GM03348 (cell line): Measurements from ENCODE around the gene TTC34.
A peak's percentile ranks its signal among the peaks of the same experiment; 100 is the strongest.

Experiments used
- DNase-seq: peaks from one replicate; pipeline ENCODE4 v3.0.0; 2012; ENCODE audit warnings: low spot score

Gene TTC34

DNA sequence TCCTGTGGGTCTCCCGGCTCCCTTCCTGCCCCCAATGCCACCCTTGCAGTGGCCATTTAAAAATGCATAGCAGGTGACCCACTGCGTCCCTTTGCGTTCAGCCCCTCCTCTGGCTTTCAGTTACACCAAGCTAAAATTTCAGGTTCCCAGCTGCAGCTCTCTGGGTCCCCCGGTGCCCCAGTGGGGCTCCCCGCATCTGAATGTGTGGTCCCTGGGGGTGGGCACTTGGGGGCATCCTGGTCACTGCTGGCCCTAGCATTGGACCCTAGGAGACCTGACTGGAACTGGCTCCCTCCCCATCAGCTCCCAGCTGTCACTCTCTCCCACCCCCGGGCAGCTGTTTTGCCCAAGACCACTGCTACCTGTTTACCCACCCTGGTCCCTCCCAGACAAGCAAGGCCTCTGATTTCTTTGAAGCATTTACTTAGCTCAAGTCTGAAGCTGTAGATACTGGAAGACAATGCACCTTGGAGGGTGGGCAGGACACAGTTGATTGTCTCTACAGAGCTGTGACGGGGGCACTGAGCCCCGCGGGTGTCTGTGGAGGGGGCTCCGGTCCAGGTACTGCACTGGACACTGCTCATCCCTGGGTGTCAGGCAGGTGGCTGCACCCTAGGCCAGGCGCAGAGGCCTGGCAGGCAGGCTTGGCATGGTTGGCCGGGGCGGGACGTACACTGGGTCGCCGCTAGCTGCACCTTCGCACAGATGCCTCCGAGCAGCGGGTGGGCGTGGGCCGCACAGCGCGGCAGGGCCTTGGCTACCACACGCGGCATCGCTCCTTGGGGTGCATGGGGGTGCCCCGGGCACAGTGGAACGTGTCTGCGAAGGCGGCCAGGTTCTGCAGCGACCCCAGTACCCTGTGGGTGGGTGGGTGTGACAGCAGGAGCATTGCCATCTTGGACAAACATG, 211.0 kb downstream of the TTC34 start:
- no peak for DNase-seq

DNA sequence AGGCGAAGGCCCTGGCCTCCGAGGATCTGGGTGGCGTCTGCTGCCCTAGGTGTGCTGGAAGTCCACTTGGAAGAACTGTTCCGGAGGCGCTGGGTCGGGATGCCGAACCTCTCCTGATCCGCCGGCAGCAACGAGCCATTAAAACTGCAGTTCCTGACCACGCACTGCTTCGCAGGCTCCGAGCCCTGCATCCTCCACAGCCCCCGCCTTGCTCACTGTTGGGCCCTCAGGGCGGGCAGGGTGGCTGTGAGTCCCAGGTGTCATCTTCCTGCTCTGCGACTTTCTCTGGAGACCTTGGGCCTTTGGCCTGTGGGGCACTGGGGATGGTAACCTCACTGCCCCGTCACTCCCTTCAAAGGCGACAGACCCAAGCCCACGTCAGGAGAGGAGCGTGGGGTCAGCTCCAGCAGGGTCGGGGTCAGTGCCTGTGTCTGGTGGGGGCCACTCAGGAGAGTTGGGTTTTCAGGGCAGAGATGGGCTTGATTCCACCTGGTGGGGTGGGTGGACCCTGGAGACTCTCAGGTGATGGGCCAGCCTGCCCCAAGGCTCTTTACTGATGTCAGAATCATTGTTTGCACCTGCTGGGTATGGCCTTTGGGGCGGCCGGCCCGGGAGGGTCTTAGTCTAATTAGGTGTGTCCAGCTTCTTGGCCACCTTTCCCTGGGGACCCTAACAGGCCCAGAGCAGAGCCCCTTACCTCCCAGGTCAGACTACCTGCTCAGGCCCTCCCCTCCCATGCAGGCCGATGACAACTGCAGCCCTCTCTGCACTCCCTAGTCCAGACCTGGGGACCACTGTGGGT, 211.9 kb downstream of the TTC34 start:
- DNase-seq: no peak

DNA sequence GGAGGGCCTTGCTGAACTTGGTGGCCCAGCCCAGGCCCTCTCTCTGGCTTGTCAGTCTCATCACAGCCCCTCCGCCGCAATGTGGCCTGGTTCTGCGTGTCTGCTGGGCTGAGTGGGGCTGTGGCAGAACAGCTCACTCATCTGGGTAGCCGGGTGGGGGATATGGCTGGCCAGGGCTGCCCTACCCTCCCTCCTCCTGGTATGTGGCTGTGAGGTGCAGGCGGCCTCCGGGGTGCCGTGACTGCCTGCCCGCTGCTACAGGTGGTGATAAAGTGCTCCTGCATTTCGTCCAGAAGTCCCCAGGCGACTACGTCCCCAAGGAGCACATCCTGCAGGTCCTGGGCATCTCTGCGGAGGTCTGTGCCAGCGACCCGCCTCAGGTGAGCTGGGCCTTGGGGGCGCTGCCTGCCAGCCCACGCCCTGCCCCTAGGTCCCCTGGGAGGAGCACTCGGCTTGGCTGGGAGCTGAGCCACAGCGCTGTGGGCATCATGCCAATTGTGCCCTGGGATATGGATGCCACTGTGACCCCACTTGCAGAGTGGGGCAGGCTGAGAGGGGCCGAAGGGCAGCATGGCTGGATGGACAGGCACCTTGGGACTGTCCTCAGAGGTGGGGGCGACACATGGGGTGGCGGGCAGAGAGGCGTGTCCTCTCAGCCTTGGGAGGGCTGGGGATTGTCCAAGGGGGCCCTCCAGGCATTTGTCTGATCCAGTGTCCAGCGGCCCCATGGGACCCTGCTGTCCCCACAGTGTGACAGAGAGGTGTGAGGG, 212.6 kb downstream of the TTC34 start:
- no peak for DNase-seq

DNA sequence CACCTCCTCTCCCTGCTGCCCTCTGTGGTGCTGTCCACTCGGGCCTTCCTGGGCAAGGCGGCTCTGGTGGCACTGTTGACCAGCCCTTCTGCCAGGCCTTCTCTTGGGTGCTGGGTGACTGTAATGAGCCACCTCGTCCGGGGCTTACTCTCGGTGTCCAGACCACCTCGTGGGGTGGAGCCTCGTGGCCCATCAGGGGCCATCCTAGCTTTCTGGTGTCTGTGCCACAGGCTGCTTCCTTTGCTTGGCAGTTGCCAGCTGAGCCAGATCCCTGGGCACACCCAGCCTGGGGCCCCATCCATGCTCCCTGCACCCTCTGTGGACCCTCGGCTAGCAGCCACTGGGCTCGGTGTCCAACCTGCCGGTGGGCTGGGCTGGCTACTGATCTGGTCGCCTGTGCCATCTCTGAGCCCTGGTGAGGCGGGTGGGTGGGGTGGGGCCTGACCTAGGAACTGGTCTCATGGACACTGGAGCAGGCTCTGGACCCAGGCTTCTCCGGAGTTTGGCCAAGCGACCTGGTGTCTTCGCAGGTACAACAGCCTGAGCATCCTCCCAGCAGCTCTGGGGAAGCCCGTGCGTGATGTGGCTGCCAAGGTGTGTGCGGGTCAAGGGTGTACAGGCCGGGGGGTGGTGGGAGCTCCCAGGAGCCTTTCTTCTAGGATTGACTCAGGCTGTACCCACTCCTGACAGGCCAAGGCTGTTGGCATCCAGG, 213.5 kb downstream of the TTC34 start:
- no peak for DNase-seq

DNA sequence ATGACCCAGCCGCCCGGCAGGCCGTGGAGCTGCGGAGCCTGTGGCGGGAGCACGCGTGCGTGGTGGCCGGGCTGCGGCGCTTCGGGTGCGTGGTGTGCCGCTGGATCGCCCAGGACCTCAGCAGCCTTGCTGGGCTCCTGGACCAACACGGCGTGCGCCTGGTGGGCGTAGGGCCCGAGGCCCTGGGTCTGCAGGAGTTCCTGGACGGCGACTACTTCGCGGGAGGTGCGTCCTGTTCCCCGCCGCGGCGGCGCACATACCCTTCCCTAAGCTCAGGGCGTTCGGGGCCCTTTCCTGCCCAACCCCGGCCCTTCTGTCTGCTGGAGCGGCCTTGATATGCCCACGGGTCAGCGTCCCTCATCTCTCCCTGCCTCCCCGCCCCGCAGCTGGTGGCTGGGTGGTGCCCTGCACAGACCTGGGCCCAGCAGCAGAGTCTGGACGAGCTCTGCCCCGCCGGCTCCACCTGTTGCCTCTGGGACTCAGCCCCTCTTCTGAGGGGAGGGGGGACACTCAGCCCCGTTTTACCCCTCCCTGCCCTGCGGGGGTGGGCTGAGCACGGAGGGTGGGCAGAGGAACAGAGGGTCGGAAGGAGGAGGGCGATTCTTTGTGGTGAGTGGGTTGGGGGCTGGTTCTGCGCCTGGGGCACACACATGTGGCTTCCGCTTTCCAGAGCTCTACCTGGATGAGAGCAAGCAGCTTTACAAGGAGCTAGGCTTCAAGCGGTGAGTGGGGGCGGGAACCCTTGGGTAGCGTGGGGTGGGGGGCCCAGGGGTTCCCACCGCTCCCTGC, 214.2 kb downstream of the TTC34 start:
- no peak for DNase-seq

DNA sequence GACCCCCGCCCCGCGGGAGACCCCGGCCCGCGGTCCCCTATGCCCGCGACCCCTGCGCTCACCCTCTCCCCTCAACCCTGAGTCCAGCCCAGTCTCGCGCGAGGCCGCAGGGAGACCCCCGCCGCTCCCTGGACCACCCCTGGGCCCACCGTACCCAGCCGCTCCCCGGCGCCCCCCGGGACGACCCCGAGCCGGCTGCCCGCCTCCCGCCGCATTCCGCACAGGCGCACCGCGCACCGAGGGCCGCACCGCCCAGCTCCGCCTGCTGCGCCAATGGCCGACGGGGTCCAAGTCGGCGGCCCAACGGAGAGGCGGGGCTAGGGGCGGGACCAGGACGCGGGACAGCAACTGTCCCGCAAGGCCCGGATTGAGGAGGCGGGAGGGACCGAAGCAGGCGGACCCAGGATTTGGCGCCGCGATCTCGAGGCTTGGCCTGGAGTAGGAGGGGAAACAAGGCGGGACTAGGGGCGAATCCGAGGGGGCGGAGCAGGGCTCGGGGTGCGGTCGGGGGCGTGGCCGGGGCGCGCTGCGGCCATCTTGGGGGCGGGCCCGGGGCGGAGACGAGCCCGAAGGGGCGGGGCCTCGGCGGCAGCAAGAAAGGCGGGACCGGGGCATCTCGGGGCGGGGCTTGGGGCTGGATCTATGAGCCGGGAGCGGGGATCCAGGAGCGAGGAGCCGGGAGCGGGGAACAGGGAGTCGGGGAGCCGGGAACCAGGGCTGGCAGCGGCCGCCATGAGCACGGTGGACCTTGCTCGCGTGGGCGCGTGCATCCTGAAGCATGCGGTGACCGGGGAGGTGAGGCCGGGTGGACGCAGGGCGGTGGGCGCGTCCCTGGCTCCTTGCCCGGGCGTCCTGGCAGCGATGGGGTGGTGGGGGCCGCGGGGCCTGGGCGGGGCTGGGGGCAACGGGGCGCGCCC, 215.1 kb downstream of the TTC34 start, which contains the start of gene PRXL2B:
Gene PRXL2B, plus strand, starts transcription at position 624 of the 917 bp plus-strand sequence. Its CDS starts 109 bp downstream, at position 733.
- peak; percentile 100 for DNase-seq
